ENCODE measurements around the gene PMF1.
"Not testable (repeated sequence)": the region's sequence is repeated elsewhere in the genome, so short reads cannot be mapped to it uniquely, and the experiment has no call there.

The PMF1 gene

GRCh38 chr1:156196445-156196844 is 16.4 kb upstream of the PMF1 start:
- no peak for DNase-seq (ENCODE audit: low read depth)

GRCh38 chr1:156198831-156199349 is 13.9 kb upstream of the PMF1 start:
- no peak for DNase-seq (ENCODE audit: low read depth)

- DNase-seq (ENCODE audit: low read depth): no peak
These were observed 12.8 kb upstream of the PMF1 start for GRCh38 chr1:156200044-156200443.

GRCh38 chr1:156203331-156203730 is 9.5 kb upstream of the PMF1 start:
- DNase-seq (ENCODE audit: low read depth): no peak

- DNase-seq (ENCODE audit: low read depth): no peak
These were observed 8.1 kb upstream of the PMF1 start for GRCh38 chr1:156204686-156205085.

- no peak for DNase-seq (ENCODE audit: low read depth)
These were observed 1.6 kb upstream of the PMF1 start for GRCh38 chr1:156211243-156211642.

DNA sequence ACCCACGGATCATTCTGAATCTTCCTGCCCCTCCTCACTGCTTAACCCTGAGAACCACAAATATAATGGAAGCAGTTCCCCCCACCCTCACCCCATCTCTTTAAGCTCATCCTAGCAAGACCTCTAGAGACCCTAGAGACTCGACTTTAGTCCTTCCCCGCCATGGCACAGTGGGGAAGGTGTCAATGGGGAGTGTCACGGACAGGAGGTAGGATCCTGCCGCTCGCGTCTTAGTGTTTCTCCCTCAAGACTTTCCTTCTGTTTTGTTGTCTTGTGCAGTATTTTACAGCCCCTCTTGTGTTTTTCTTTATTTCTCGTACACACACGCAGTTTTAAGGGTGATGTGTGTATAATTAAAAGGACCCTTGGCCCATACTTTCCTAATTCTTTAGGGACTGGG is 677 bp upstream of the PMF1 start:
- DNase-seq (ENCODE audit: low read depth): no peak

- DNase-seq (ENCODE audit: low read depth): no peak
These were observed 798 bp downstream of the PMF1 start for GRCh38 chr1:156213644-156213966.

- DNase-seq (ENCODE audit: low read depth): no peak
These were observed 1.4 kb downstream of the PMF1 start for GRCh38 chr1:156214024-156214748.

GRCh38 chr1:156216361-156217086 is 3.7 kb downstream of the PMF1 start:
- not testable (repeated sequence) for DNase-seq (ENCODE audit: low read depth)

DNA sequence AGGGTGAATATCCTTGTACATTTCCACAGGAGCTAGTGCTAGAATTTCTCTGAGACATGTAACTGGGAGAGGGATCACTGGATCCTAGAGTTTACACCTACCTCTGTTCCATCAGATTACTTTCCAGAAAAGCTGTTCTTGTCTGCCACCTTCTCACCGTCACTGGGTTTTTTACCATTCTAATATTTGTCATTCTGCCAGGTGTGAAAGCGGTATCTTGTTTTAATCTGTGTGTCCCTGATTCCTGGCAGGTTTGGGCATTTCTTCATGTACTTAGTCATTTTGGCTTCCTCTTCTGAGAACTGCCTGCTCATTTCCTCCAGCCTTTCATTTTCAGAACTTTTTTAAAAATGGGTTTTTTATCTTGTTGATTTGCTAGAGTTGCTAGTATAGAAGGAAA is 5.1 kb downstream of the PMF1 start:
- DNase-seq (ENCODE audit: low read depth): no peak

DNA sequence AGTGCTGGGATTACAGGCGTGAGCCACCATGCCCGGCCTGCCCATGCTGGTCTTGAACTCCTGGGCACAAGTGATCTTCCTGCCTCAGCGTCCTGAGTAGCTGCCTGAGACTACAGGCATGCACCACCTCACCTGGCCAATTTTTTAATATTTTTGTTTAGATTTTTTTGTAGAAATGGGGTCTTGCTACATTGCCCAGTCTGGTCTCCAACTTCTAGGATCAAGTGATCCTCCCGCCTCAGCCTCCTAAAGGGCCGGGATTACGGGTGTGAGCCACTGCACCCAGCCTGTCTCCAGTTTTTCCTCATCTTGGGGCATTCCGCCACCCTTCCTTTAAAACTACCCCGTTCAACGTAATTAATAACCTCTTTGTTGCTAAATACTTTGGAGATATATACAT is 7.4 kb downstream of the PMF1 start:
- DNase-seq (ENCODE audit: low read depth): no peak

DNA sequence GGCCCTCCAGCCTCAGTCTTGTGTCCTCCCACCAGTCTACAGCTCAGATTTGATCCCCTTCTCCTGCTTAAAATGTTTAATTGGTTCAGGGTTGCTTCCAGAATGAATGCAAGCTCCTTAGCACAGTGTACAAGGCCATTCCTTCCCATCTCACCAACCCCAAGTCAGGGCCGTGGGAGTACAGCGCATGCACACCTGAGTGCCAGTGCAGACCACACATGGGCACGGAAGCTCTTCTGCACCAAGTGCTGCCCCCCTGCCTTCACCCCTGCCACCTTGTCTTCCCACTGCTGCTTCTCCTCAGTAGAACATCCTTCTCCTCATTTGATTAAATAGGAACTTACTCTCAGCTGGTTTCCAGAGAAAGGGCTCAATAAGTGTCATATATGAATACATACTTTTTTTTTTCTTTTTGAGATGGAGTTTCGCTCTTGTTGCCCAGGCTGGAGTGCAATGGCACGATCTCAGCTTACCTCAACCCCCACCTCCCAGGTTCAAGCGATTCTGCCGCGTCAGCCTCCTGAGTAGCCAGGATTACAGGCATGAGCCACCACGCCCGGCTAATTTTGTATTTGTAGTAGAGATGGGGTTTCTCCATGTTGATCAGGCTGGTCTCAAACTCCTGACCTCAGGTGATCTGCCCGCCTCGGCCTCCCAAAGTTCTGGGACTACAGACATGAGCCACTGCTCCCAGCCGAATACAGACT is 9.3 kb downstream of the PMF1 start:
- DNase-seq (ENCODE audit: low read depth): no peak

GRCh38 chr1:156225677-156226014 is 12.8 kb downstream of the PMF1 start:
- DNase-seq (ENCODE audit: low read depth): no peak

DNA sequence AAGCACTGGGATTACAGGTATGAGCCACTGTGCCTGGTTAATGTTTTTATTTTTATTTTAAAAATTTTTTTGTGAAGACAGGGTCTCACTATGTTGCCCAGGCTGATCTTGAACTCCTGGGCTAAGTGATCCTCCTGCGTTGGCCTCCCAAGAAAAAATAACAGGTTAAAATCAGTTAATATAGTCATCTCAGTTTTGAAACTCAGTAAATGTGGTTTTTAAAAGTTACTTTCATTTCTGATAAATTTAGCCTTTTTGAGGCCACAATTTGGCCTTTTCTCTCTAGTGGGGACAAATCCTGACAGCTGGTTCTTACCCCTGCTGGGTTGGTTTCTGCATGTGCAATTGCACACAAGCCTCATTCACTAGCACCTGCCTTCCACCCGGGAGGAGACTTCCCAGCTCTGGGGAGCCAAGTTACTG is 13.3 kb downstream of the PMF1 start:
- no peak for DNase-seq (ENCODE audit: low read depth)

- no peak for DNase-seq (ENCODE audit: low read depth)
These were observed 14.0 kb downstream of the PMF1 start for GRCh38 chr1:156226782-156227181.

- DNase-seq (ENCODE audit: low read depth): no peak
These were observed 15.7 kb downstream of the PMF1 start for GRCh38 chr1:156228501-156228900.

GRCh38 chr1:156229809-156230472 is 17.1 kb downstream of the PMF1 start:
- DNase-seq (ENCODE audit: low read depth): no peak

DNA sequence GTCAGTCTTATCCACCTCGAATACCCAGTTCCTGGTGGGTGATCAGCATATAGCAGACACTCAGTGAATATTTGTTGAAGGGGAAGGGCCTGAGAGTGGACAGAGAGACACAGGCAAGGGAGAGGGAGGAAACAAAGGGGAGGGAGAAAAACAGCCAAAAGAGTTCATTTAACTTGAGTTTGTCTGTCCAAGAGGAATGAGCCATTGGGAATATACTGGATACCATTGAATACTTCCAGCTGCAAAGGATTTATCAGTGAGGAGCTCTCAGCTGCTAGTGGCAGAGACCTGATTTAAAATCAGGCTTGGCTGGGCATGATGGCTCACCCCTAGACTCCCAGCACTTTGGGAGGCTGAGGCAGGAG is 17.6 kb downstream of the PMF1 start:
- DNase-seq (ENCODE audit: low read depth): no peak

DNA sequence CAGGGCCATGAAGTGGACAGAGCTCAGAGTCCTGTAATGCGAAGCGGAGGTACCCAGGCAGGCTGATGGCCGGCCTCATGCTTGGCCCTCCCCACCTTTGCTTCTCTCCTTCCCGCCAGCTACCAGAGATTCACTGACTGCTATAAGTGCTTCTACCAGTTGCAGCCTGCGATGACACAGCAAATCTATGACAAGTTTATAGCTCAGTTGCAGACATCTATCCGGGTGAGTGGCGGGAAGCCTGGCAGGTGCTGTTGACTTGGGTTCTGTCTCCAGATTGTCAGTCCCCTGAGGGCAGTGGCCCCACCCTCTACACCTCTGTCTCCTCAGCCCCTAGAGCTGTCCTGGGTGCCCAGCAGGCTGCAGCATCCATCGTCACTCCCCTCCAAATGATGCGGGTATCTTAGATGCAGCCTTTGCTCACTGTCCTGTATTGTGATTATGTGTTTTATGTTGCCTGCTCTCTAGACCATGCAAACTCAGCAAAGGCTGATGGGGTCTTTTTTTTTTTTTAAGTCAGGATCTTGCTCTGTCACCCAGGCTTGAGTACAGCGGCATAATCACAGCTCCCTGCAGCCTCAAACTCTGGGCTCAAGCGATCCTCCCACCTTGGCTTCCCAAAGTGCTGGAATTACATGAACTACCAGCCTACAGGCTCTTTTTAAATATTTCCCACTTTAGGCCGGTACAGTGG is 19.5 kb downstream of the PMF1 start:
- DNase-seq (ENCODE audit: low read depth): no peak

DNA sequence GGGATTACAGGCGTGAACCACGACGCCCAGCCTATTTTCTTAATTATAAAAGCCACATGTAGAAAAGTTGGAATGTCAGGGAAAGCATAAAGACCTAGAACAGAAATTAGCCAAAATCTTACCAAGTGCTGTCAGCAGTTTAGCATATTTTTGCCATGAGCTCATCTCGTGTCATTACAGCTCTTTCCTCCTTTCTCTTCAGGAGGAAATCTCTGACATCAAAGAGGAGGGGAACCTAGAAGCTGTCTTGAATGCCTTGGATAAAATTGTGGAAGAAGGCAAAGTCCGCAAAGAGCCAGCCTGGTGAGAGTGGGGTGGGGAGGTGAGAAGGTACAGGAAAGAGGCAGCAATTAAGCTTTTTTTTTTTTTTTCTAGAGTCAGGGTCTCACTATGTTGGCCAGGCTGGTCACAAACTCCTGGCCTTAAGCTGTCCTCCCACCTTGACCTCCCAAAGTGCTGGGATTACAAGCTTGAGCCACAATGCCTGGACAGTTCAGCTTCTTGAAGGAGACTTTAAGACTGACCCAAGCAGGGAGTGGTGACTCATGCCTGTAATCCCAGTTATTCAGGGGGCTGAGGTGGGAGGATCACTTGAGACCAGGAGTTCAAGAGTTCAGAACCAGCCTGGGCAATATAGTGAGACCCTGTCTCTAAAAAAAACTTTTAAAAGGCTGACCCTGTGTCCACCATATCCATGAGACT is 20.8 kb downstream of the PMF1 start:
- no peak for DNase-seq (ENCODE audit: low read depth)
